Measurements from ENCODE around the gene ATP8B3. TPM values are rescaled to one million over a fixed set of nuclear protein-coding genes. Genes with fewer than 3 reads are reported as not detected.
"Not testable (repeated sequence)": the region's sequence is repeated elsewhere in the genome, so short reads cannot be mapped to it uniquely, and the experiment has no call there.

The ATP8B3 gene
- total RNA-seq, 1 donor from 2014 or later = 28.5 TPM

- intact Hi-C loops (cut with micrococcal nuclease) = no loop called here
Observed at GRCh38 chr19:1773184-1773583, 38.9 kb downstream of the ATP8B3 start.

- intact Hi-C loops (cut with micrococcal nuclease) = no loop called here
Observed at GRCh38 chr19:1770866-1771576, 41.1 kb downstream of the ATP8B3 start.

- intact Hi-C loops (cut with micrococcal nuclease) = loop anchor here (5.0 kb wide), 1 partner anchor 97 kb away; no protein-coding TSS in a partner anchor
Observed at GRCh38 chr19:1769645-1769985, 42.5 kb downstream of the ATP8B3 start.

GRCh38 chr19:1768918-1769644, 43.0 kb downstream of the ATP8B3 start:
- intact Hi-C loops (cut with micrococcal nuclease) = loop anchor here (5.0 kb wide), 1 partner anchor 97 kb away; no protein-coding TSS in a partner anchor

GRCh38 chr19:1768248-1768647, 43.8 kb downstream of the ATP8B3 start:
- intact Hi-C loops (cut with micrococcal nuclease) = loop anchor here (5.0 kb wide), 1 partner anchor 96 kb away; no protein-coding TSS in a partner anchor

GRCh38 chr19:1767464-1767933, 44.6 kb downstream of the ATP8B3 start:
- intact Hi-C loops (cut with micrococcal nuclease) = loop anchor here (5.0 kb wide), 1 partner anchor 95 kb away; no protein-coding TSS in a partner anchor

- intact Hi-C loops (cut with micrococcal nuclease) = loop anchor here (5.0 kb wide), 1 partner anchor 95 kb away; no protein-coding TSS in a partner anchor
Observed at GRCh38 chr19:1766800-1767352, 45.2 kb downstream of the ATP8B3 start.

- intact Hi-C loops (cut with micrococcal nuclease) = loop anchor here (5.0 kb wide), 1 partner anchor 94 kb away; no protein-coding TSS in a partner anchor
Observed at GRCh38 chr19:1765904-1766799, 45.9 kb downstream of the ATP8B3 start.

- intact Hi-C loops (cut with micrococcal nuclease) = loop anchor here (5.0 kb wide), 1 partner anchor 93 kb away; no protein-coding TSS in a partner anchor
Observed at GRCh38 chr19:1765232-1765903, 46.7 kb downstream of the ATP8B3 start.

- intact Hi-C loops (cut with micrococcal nuclease) = loop anchor here (5.0 kb wide), 1 partner anchor 92 kb away; no protein-coding TSS in a partner anchor
Observed at GRCh38 chr19:1764729-1765128, 47.3 kb downstream of the ATP8B3 start.

GRCh38 chr19:1763648-1764639, 48.1 kb downstream of the ATP8B3 start:
- intact Hi-C loops (cut with micrococcal nuclease) = no loop called here

- intact Hi-C loops (cut with micrococcal nuclease) = no loop called here
Observed at GRCh38 chr19:1762243-1763117, 49.6 kb downstream of the ATP8B3 start.

- intact Hi-C loops (cut with micrococcal nuclease) = no loop called here
Observed at GRCh38 chr19:1761528-1762242, 50.4 kb downstream of the ATP8B3 start.

GRCh38 chr19:1760786-1761527, 51.1 kb downstream of the ATP8B3 start:
- intact Hi-C loops (cut with micrococcal nuclease) = not testable (repeated sequence)

- intact Hi-C loops (cut with micrococcal nuclease) = no loop called here
Observed at GRCh38 chr19:1760020-1760419, 52.1 kb downstream of the ATP8B3 start.

Data from T-helper 2 cell treated with Interferon-gamma antibody and Interleukin-4, amounts not matched to agents 100 ng/mL and 5 ng/mL, for 36 hours (primary cell).